GM12891 (cell line): Measurements from ENCODE around the gene ZBTB20.

Experiments used
- POLR2A ChIP-seq: IDR thresholded peaks from 2 replicates; pipeline ENCODE4 v1.6.1; 2011; ENCODE audit warnings: low read depth, low read length, control low read depth
- POLR2AphosphoS5 ChIP-seq: IDR thresholded peaks from 2 replicates; pipeline ENCODE4 v1.6.1; 2011; ENCODE audit warnings: low read depth, low read length, control low read depth
- SPI1 ChIP-seq: IDR thresholded peaks from 2 replicates; pipeline ENCODE4 v1.6.1; 2011; ENCODE audit warnings: low read depth, low read length, control low read depth
- TAF1 ChIP-seq: IDR thresholded peaks from 2 replicates; pipeline ENCODE4 v1.6.1; 2011; ENCODE audit warnings: low read depth, low read length, control low read depth

- TF ChIP-seq POLR2AphosphoS5 (no peak), SPI1 (no peak), POLR2A (no peak), TAF1 (no peak)
Measured at GRCh38 chr3:114299421-114299820, 847.7 kb downstream of the ZBTB20 start.
